NCI-H1105 treated with DMSO at 0.1 percent for 48 hours (cell line): ENCODE results near the gene C3orf18.

Source experiments
- DNase-seq: peaks from one replicate; lab custom pipeline; 2025; lab: John Stamatoyannopoulos, UW

The C3orf18 gene

DNA sequence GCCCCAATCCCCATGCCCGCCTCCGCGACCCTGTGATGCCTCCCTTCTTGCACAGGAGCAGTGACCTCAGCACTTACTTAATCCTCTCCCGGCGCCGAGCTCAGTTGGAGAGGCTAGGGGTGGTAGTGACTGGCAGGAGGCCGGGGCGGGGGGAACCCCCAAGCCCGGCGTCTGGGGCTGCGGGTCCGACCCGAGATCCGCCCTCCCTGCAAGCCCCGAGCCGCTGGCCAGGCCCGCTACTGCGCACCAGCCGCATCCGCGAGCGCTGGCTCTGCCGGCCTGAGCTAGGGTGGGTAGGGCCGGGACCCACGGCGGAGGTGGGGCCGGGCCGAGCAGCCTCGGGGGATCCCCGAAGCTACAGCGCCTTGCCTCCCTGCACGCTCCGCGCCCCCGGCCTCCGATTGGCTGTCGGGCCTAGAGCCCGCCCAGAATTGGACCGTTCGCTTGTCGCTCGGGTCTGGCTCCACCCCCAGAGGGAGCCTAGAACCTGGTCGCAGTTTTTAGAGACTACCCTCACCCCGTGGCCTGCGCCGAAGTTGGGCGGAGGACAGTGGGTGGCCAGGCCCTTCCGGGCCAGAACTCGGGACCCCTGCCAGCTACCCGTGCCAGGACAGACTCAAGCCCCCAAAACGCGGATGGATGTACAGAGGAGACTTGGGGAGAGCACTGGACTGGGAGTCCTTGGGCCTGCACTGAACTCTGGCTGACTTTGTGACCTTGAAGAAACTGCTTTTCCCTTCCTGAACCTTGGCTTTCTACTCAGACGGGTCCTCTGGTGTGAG lies at the start of gene C3orf18:
Gene C3orf18 (minus strand): TSS at position 362 of the 782 bp plus-strand sequence. CDS start 2,048 bp downstream, outside the sequence.
- DNase-seq: peak; percentile 49

GRCh38 chr3:50616770-50617095 lies 49.2 kb upstream of the C3orf18 start:
- DNase-seq: peak; percentile 75

GRCh38 chr3:50616003-50616769 lies 48.6 kb upstream of the C3orf18 start:
- DNase-seq: peak; percentile 72

DNA sequence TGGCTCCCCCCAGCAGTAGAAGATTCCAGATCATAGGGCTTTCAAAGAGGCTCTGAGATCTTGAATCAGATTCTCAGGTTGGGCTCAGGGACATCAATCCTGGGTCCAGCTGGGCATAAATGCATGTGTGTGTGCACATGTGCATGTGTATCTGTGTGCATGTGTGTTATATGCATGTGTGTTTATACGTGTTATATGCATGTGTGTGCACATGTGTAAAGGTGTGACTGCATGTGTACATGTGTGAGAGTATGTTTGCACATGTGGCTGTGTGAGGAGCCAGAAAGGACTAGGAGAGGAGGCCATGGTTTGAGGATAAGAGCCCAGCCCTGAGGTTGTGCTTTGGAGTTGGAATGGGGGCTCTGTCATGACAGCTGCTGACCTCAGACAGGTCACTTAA lies 47.6 kb upstream of the C3orf18 start:
- no peak for DNase-seq

GRCh38 chr3:50612970-50613846 lies 45.7 kb upstream of the C3orf18 start:
- no peak for DNase-seq

DNA sequence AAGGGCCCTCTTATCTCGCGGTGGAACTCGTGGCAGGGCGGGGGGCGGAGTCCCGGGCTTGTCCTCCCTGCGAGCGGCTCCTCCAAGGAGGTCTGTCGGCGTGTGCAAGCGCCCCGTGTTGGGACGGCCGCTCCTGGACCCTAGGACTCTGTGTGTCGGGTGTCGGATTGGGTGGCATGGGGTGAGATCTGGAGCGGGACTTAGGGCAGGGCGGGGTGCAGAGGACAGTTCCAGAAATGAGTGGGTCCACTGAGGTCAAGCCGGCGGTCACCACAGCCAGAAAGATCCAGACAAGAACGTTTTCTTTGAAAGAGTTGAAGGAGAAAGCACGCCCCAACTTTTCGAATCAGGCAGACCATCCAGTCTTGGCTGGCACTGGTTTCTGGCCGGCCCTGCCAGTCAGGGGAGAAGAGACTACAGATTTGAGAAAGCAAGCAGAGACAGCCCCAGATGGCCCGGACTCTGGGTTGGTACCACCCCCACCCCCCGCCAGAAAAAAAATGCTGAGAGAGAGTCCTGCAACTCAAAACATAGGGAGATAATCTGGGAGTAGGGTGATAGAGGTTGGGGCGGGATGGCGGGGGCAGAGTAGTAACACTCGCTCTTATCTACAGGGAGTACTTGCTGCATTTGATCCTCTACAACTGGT lies 44.8 kb upstream of the C3orf18 start:
- DNase-seq: no peak

- DNase-seq: peak; percentile 70
Observed at GRCh38 chr3:50611464-50612233, 44.1 kb upstream of the C3orf18 start, which contains the start of gene CISH. TSS of gene CISH (minus strand) at chr3:50611774. CDS start at chr3:50611650, 124 bp downstream.

GRCh38 chr3:50610992-50611463 lies 43.5 kb upstream of the C3orf18 start:
- DNase-seq: no peak

DNA sequence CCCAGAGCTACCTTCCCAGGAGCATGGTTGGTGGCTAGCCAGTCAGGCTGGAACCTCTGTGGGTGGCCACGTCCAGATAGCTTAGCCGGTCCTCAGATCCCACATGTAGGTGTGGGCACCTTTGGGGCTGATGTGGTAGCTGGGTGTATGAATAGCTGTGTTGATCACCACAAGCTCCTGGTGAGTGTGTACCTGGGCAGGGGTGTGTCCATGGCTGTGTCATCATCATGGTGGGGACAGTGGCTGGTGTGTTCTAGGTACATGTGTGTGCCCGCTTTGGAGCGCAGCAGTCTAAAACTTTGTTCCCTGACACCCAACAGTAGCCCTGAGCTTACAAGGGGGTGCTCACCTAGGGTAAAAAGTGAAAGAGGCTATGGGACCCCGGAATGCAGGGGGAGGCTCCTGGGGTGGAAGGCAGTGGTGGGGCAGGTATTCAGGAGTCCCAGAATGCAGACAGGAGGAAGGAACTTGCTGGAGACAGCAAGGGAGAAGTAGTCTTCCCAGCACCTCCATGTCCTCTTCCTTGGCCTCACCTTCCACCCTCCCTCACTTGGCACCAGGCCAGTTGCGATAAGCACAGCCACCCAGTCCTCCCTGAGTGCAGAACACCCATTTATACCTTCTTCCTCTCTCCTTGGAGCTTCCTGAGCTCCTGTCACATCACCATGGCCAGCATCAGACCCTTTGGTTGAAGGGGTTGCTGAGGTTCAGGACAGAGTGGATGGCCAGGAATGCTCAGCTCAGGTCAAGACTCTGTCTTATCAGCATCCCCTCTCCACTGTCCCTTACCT lies 42.8 kb upstream of the C3orf18 start:
- no peak for DNase-seq

DNA sequence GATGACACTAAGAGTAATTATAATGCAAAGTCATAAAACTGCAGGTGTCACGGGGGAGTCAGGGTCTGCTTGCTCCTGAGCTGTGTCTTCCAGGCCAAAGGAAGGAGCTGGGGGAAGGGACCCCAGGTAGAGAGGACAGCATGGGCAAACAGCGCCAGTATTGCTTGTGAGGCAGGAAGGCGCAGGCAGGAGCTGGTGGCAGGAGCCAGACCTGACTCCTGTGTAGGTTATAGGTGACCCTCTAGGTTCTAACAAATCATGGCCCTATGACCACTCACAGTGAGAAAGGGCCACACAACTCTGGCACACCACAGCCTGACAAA lies 42.2 kb upstream of the C3orf18 start:
- no peak for DNase-seq

GRCh38 chr3:50609071-50609762 lies 41.7 kb upstream of the C3orf18 start:
- DNase-seq: no peak

- no peak for DNase-seq
Observed at GRCh38 chr3:50608278-50608677, 40.7 kb upstream of the C3orf18 start.

GRCh38 chr3:50607271-50608091 lies 39.9 kb upstream of the C3orf18 start:
- no peak for DNase-seq

DNA sequence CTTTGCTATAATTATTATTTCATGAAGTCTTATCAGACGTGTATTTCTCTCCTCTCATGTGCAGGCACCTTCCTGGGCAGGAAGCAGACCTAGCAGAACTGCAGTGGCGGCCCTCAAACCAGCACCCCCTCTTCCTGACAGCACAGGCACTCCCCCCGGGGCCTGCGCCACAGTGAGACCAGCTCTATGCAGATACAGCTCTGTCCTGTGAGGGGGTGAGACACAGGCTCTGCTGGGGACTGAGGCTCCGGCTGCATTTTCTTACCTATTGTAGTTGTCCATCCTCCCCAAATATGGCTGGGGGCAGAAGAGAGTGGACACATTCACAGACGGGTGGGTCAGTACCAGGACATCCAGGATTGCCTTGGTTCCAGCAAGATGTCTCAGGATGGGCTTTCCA lies 39.0 kb upstream of the C3orf18 start:
- no peak for DNase-seq

DNA sequence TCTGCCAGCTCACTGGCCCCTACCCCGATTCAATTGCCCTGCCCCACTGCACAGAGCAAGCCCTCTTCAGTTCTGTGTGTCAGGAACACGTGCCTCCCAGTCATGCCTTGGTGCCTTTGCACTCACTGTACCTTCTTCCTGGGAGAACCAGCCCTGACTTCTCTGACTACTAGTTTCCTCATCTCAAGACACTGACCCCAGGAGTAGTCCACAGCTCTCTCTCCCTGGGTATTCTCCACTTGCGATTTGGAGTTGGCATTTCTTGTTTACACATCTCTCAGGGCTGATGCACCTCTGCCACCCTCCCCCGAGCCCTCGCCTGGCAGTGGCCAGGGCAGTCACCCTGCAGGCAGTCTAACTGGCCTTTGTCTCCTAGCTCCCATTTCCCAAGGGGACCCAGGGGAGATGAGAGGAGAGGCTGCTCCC lies 38.4 kb upstream of the C3orf18 start:
- no peak for DNase-seq

DNA sequence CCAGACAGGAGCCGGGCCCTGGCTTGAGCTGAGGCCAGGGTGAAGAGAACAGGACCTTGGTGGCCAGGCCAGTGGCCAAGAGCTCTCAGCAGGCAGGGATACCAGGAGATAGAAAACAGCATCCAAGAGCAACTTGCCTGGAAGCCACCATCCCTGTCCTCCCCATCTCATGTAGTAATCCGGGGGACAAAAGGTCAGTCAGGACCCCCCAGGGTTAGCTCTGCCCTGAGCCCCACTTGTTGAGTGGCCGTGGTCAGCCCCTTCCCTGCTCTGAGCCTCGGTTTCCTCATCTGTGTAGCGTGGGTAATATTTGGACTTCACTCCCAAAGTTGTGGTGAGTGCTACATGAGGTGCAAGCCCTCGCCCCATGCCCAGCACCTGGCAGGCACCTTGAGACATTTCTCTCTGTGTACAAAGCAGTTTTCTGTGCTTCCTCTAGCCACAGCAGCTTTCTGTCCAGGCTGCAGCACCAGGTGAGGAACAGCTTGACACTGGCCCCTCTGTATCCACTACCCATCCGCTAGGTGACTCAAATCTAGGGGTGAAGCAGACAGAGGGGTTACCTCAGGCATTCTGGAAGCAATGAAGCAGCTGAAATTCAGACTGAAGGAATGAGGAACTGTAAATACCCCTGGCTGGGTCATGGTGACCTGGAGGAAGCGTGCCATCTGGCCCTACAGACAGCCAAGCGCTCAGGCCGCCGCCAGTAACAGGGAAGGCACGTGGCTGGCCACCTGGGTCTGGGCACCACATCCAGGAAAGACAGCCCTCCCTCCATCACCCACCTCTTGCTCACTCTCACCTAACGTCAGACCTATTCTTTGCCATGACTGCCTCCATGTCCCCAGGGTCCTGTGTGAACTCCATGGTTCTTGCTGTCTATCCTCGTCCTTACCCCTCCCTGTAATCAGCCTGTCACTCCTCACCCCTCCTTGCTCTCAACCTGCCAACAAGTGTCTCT lies 37.4 kb upstream of the C3orf18 start:
- DNase-seq: no peak

DNA sequence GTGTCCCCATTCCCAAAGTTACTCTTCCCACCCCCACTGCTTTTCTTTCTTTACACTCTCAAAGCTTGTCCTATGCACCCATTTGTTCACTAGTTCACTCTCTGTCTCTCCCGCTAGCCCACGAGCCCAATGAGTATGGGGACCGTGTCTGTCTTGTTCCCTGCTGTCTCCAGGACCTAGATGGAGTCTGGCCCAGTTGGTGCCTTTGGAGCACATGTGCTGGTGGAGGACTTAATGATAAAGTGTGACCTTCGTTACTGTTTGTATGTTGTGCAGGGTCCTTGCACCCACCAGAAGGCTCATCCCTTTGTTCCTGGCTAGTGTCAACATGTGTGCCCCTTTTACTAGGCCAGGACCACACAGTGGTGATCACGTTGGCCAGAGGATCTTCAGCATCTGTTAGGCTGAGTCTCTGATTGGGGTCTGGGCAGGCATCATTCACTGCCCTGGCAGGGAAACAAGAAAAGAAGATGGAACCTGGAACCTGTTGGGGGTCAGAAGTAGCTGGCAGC lies 36.6 kb upstream of the C3orf18 start:
- no peak for DNase-seq
